Measurements from ENCODE around the gene GPC5.

The GPC5 gene

GRCh38 chr13:91359631-91360030 lies 38.8 kb upstream of the GPC5 start:
- H3K27ac ChIP-seq, result no peak overlapping the region
- no peak for TF ChIP-seq CTCF (conservative IDR thresholded peaks at IDR 0.05)

- H3K27ac ChIP-seq, result no peak overlapping the region
- no peak for TF ChIP-seq CTCF (conservative IDR thresholded peaks at IDR 0.05)
Measured at GRCh38 chr13:91360246-91360751, 38.1 kb upstream of the GPC5 start.

- no peak overlapping the region for H3K27ac ChIP-seq
- no peak for TF ChIP-seq CTCF (conservative IDR thresholded peaks at IDR 0.05)
Measured at GRCh38 chr13:91361755-91362271, 36.6 kb upstream of the GPC5 start.

- no peak overlapping the region for H3K27ac ChIP-seq
- no peak for TF ChIP-seq CTCF (conservative IDR thresholded peaks at IDR 0.05)
Measured at GRCh38 chr13:91362908-91363307, 35.5 kb upstream of the GPC5 start.

- H3K27ac ChIP-seq, result no peak overlapping the region
- TF ChIP-seq CTCF (conservative IDR thresholded peaks at IDR 0.05), result no peak
Measured at GRCh38 chr13:91368101-91368500, 30.3 kb upstream of the GPC5 start.

GRCh38 chr13:91368676-91369440 lies 29.6 kb upstream of the GPC5 start:
- TF ChIP-seq CTCF (conservative IDR thresholded peaks at IDR 0.05), result no peak
- no peak overlapping the region for H3K27ac ChIP-seq

GRCh38 chr13:91369441-91369831 lies 29.0 kb upstream of the GPC5 start:
- no peak overlapping the region for H3K27ac ChIP-seq
- no peak for TF ChIP-seq CTCF (conservative IDR thresholded peaks at IDR 0.05)
